ENCODE measurements around the gene BNC2. TPM values are rescaled to one million over a fixed set of nuclear protein-coding genes. Genes with fewer than 3 reads are reported as not detected.

Gene BNC2
- total RNA-seq, 2 donors from 2014 or later, result not detected

GRCh38 chr9:16422114-16422513, 448.4 kb downstream of the BNC2 start:
- Mint-ChIP-seq H3K9me3 (peaks cover 8 to 10% of the 10 kb centered on the region in 2 donors), H3K36me3 (no peaks in the 10 kb centered on the region), H3K27ac (no peak overlapping the region)
- ATAC-seq (no peak), DNase-seq (ENCODE audit: low spot score in 2 of 2) (no peak)

- Mint-ChIP-seq H3K36me3 (no peaks in the 10 kb centered on the region), H3K27ac (no peak overlapping the region), H3K9me3 (peaks cover 8 to 10% of the 10 kb centered on the region in 2 donors)
- ATAC-seq (no peak), DNase-seq (ENCODE audit: low spot score in 2 of 2) (no peak)
These were observed 448.9 kb downstream of the BNC2 start for GRCh38 chr9:16421532-16421931.

DNA sequence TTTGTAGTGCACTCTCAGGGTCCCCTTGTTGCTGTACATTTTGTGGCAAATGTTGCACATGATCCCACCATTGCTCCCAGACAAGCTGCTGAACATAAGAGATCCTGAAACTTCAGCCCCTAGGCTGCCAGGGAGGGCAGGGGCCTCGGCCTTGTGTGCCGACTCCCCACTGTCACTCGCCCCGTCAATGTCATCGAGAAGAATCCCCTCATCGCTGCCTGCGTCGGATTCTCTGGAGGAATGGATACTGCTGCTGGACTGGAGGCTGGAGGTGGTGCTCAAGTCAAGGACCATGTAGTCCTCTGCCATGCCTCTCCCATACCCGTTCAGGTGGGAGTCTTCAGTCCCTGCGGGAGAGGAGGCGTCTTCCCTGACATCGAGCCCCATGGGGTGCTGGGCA, 451.3 kb downstream of the BNC2 start:
- no peak for ATAC-seq
- Mint-ChIP-seq H3K36me3 (no peaks in the 10 kb centered on the region), H3K9me3 (peaks cover 6 to 8% of the 10 kb centered on the region in 2 donors), H3K27ac (no peak overlapping the region)
- no peak for DNase-seq (ENCODE audit: low spot score in 2 of 2)

- DNase-seq (ENCODE audit: low spot score in 2 of 2) (no peak), ATAC-seq (no peak)
- Mint-ChIP-seq H3K36me3 (no peaks in the 10 kb centered on the region), H3K9me3 (peaks cover 6 to 8% of the 10 kb centered on the region in 2 donors), H3K27ac (no peak overlapping the region)
These were observed 451.7 kb downstream of the BNC2 start for GRCh38 chr9:16418721-16419120.

DNA sequence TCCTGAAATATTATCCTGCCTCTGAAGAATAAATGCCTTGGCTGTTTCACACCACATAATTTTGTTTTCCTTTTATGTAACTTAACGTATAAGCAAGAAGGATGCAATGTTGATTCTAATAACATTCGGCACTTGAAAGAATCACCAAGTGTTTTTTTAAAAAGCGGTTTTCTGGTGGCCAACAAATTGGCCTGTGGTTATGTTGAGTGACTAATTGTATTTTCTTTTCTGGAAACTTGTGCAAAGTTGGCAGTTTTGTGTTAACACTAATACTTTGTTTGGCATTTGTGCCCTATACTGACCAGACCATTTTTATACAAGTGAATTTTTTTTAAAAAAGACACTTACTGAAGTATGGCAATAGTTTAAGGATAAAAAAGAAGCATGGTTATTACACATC, 452.7 kb downstream of the BNC2 start:
- DNase-seq (ENCODE audit: low spot score in 2 of 2) (no peak), ATAC-seq (no peak)
- Mint-ChIP-seq H3K27ac (no peak overlapping the region), H3K9me3 (peaks cover 5% of the 10 kb centered on the region in 2 donors), H3K36me3 (no peaks in the 10 kb centered on the region)

- peak in 1 of 2 donors; percentile 26 for ATAC-seq
- H3K36me3 Mint-ChIP-seq, result no peaks in the 10 kb centered on the region
- DNase-seq (ENCODE audit: low spot score in 2 of 2), result no peak
These were observed 453.3 kb downstream of the BNC2 start for GRCh38 chr9:16417161-16417560.

GRCh38 chr9:16414451-16414850, 456.0 kb downstream of the BNC2 start:
- ATAC-seq (no peak), DNase-seq (ENCODE audit: low spot score in 2 of 2) (no peak)
- Mint-ChIP-seq H3K27ac (no peak overlapping the region), H3K9me3 (peaks cover 0 to 5% of the 10 kb centered on the region in 2 donors), H3K36me3 (no peaks in the 10 kb centered on the region)

More at GRCh38 chr9:16417161-16417560, 453.3 kb downstream of the BNC2 start:
- no peak overlapping the region for H3K27ac Mint-ChIP-seq
- H3K9me3 Mint-ChIP-seq, result no peaks in the 10 kb centered on the region

- Mint-ChIP-seq H3K9me3 (peaks cover 0 to 5% of the 10 kb centered on the region in 2 donors), H3K27ac (no peak overlapping the region), H3K36me3 (no peaks in the 10 kb centered on the region)
- DNase-seq (ENCODE audit: low spot score in 2 of 2), result no peak
- ATAC-seq, result no peak
These were observed 456.9 kb downstream of the BNC2 start for GRCh38 chr9:16413509-16414016.

DNA sequence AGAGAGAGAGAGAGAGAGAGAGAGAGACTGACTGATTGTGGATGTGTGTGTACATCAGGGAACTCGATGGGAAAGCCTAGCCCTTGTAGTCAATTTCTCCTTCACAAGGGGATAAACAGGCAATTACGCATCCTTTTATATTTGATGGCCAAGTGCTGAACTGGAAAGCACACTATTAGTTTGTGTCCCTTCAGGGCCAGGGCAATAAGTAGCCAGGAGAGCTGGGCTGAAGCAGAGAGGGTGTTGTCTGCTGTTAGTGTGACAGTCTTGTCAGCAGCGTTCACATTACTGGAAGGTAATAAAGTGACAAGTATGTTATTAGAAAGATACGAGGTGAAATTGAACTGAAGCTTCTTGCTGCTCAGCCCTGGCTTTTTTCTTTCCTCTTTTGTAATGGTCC, 457.7 kb downstream of the BNC2 start:
- Mint-ChIP-seq H3K9me3 (peaks cover 0 to 5% of the 10 kb centered on the region in 2 donors), H3K27ac (no peak overlapping the region), H3K36me3 (no peaks in the 10 kb centered on the region)
- DNase-seq (ENCODE audit: low spot score in 2 of 2) (no peak), ATAC-seq (no peak)

DNA sequence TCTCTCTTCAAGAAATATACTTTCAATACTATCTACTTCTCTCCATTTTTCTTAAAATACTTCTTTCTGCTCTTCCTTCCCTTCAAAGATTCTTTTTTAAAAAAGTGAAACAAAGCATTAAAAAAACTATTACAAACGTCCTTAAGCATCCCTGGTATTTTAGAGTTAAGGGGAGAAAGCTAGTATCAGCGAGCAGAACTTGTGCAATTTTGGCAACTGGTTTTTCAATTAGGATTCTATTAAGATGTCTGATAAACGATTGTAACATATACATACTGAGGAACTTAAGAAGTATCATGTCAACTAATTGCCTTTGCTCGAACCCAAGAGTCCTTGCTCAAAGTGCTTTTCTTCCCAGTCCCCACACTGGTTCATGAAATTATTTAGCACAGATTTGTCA, 459.2 kb downstream of the BNC2 start:
- no peaks in the 10 kb centered on the region for H3K36me3 Mint-ChIP-seq
- DNase-seq (ENCODE audit: low spot score in 2 of 2) (no peak), ATAC-seq (no peak)
- H3K27ac Mint-ChIP-seq, result no peak overlapping the region
- H3K9me3 Mint-ChIP-seq, result peaks cover 0 to 5% of the 10 kb centered on the region in 2 donors

- ATAC-seq, result no peak
- Mint-ChIP-seq H3K9me3 (peaks cover 0 to 5% of the 10 kb centered on the region in 2 donors), H3K36me3 (no peaks in the 10 kb centered on the region), H3K27ac (no peak overlapping the region)
- DNase-seq (ENCODE audit: low spot score in 2 of 2), result no peak
These were observed 459.7 kb downstream of the BNC2 start for GRCh38 chr9:16410601-16411280.

DNA sequence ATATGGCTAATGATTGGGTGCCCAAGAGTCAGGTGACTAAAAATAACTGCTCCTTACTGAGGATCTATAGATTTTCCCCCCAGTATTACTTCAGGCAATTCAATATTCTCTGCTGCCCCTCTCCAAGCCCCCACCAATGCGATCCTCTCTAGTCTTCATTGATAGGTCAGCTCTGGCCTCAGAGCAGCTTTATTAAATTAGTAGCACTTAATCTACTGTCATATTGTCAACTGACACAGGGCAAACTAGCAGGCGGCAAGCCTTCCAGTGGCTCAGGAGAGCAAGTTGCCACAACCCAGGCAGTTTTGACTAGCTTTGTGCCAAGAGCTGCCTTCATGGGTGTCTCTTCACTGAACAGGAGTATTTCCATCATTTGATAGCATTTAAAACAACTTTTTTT, 462.9 kb downstream of the BNC2 start:
- no peak for ATAC-seq
- no peak overlapping the region for H3K27ac Mint-ChIP-seq
- DNase-seq (ENCODE audit: low spot score in 2 of 2), result no peak
- H3K9me3 Mint-ChIP-seq, result peaks cover 4 to 17% of the 10 kb centered on the region in 2 donors
- H3K36me3 Mint-ChIP-seq, result no peaks in the 10 kb centered on the region

- Mint-ChIP-seq H3K36me3 (no peaks in the 10 kb centered on the region), H3K9me3 (peaks cover 4 to 18% of the 10 kb centered on the region in 2 donors), H3K27ac (no peak overlapping the region)
- ATAC-seq (no peak), DNase-seq (ENCODE audit: low spot score in 2 of 2) (no peak)
These were observed 463.8 kb downstream of the BNC2 start for GRCh38 chr9:16406526-16407225.

- Mint-ChIP-seq H3K36me3 (no peaks in the 10 kb centered on the region), H3K9me3 (peaks cover 7 to 23% of the 10 kb centered on the region in 2 donors), H3K27ac (no peak overlapping the region)
- ATAC-seq (no peak), DNase-seq (ENCODE audit: low spot score in 2 of 2) (no peak)
These were observed 465.0 kb downstream of the BNC2 start for GRCh38 chr9:16405421-16405820.

- Mint-ChIP-seq H3K36me3 (no peaks in the 10 kb centered on the region), H3K9me3 (peaks cover 7 to 23% of the 10 kb centered on the region in 2 donors), H3K27ac (no peak overlapping the region)
- DNase-seq (ENCODE audit: low spot score in 2 of 2), result no peak
- ATAC-seq, result no peak
These were observed 468.8 kb downstream of the BNC2 start for GRCh38 chr9:16401701-16402100.

GRCh38 chr9:16398691-16399090, 471.8 kb downstream of the BNC2 start:
- ATAC-seq, result no peak
- Mint-ChIP-seq H3K36me3 (no peaks in the 10 kb centered on the region), H3K27ac (no peak overlapping the region), H3K9me3 (peaks cover 7 to 18% of the 10 kb centered on the region in 2 donors)
- no peak for DNase-seq (ENCODE audit: low spot score in 2 of 2)

- DNase-seq (ENCODE audit: low spot score in 2 of 2) (no peak), ATAC-seq (no peak)
- Mint-ChIP-seq H3K27ac (no peak overlapping the region), H3K9me3 (peaks cover 3 to 9% of the 10 kb centered on the region in 2 donors), H3K36me3 (no peaks in the 10 kb centered on the region)
These were observed 474.1 kb downstream of the BNC2 start for GRCh38 chr9:16396389-16396788.

DNA sequence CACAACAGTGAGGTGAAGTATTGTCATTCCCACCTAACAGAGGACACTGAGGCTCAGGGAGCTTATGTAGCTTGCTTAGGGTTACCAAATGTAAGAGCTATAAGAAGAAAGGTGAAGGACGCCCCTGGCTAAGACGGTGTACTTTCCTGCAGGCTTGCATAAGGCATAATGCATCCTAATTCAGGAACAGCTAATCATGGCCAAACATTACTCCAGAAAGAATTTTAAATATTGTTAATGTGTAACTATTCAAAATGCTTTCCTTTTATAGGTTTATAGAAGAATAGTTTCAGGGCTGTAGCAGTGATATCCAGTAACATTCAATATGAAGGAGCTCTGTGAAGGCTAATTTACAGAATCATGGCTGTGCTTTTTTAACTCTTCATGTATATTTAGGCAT, 479.1 kb downstream of the BNC2 start:
- H3K9me3 Mint-ChIP-seq, result peaks cover 0 to 5% of the 10 kb centered on the region in 2 donors
- H3K27ac Mint-ChIP-seq, result no peak overlapping the region
- H3K36me3 Mint-ChIP-seq, result no peaks in the 10 kb centered on the region
- ATAC-seq (no peak), DNase-seq (ENCODE audit: low spot score in 2 of 2) (no peak)

All from activated naive CD4-positive, alpha-beta T cell treated with anti-CD3 and anti-CD28 coated beads, Interleukin-2, amount 50 U/mL, for 72 hours (primary cell).